Measurements from ENCODE around the gene KLHL40. TPM values are rescaled to one million over a fixed set of nuclear protein-coding genes. Genes with fewer than 3 reads are reported as not detected.

The KLHL40 gene
- total RNA-seq (2022) (not detected in 2 replicates), Bru-seq, nascent RNA (not detected), BruChase-seq, experiment 1, labeled RNA remaining after a 6-hour chase (not detected), BruChase-seq, experiment 2, labeled RNA remaining after a 2-hour chase (not detected)
- long read RNA-seq = 0 reads

DNA sequence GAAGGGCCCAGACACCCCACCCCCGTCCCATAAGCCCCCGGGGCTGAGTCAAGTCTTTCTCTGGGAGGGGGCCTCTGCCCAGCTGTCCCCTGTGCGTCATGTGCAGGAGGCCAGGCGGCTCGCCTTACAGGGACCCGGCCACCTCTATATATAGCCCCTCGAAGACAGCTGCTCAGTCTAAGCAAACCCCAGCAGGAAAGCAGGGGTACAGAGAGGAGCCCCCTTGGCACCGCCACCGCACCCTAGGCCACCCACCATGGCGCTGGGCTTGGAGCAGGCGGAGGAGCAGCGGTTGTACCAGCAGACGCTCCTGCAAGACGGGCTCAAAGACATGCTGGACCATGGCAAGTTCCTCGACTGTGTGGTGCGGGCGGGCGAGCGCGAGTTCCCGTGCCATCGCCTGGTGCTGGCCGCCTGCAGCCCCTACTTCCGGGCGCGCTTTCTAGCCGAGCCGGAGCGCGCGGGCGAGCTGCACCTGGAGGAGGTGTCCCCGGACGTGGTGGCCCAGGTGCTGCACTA lies at the start of gene KLHL40:
Gene KLHL40, plus strand, starts transcription at position 175 of the 519 bp plus-strand sequence. Its CDS starts 82 bp downstream, at position 257.
- Mint-ChIP-seq H3K4me1 (ENCODE audit: low read depth, unreplicated experiment) (peaks cover 6% of the 10 kb centered on the region), H3K9me3 (ENCODE audit: low read depth, unreplicated experiment) (no peaks in the 10 kb centered on the region), H3K4me3 (ENCODE audit: low read depth, unreplicated experiment) (no peak within 1 kb of the TSS), H3K27ac (ENCODE audit: unreplicated experiment) (no peak within 1 kb of the TSS), H3K36me3 (ENCODE audit: insufficient read depth, unreplicated experiment) (no peaks in the 10 kb centered on the region), H3K27me3 (ENCODE audit: unreplicated experiment) (peaks cover 18% of the 10 kb centered on the region)
- CTCF ChIA-PET = no interaction called here
- no TSS peak for BruUV-seq (replicated peaks)
- no peak for DNase-seq
- intact Hi-C loops (cut with micrococcal nuclease; ENCODE audit: unreplicated experiment) = no loop called here
- TF ChIP-seq, protein P1, sequence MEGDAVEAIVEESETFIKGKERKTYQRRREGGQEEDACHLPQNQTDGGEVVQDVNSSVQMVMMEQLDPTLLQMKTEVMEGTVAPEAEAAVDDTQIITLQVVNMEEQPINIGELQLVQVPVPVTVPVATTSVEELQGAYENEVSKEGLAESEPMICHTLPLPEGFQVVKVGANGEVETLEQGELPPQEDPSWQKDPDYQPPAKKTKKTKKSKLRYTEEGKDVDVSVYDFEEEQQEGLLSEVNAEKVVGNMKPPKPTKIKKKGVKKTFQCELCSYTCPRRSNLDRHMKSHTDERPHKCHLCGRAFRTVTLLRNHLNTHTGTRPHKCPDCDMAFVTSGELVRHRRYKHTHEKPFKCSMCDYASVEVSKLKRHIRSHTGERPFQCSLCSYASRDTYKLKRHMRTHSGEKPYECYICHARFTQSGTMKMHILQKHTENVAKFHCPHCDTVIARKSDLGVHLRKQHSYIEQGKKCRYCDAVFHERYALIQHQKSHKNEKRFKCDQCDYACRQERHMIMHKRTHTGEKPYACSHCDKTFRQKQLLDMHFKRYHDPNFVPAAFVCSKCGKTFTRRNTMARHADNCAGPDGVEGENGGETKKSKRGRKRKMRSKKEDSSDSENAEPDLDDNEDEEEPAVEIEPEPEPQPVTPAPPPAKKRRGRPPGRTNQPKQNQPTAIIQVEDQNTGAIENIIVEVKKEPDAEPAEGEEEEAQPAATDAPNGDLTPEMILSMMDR (IDR thresholded peaks at IDR 0.05; ENCODE audit: unreplicated experiment) = no peak

DNA sequence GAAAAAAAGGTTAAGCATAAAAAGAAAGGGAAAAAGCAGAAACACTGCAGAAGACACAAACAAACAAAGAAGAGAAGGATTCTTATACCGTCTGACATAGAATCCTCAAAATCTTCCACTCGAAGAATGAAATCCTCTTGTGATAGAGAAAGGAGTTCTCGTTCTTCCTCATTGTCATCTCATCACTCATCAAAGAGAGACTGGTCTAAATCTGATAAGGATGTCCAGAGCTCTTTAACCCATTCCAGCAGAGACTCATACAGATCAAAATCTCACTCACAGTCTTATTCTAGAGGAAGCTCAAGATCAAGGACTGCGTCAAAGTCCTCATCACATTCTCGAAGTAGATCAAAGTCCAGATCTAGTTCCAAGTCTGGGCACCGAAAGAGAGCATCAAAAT lies 48.3 kb upstream of the KLHL40 start:
- Mint-ChIP-seq H3K36me3 (ENCODE audit: insufficient read depth, unreplicated experiment) (peaks cover 18% of the 10 kb centered on the region), H3K27ac (ENCODE audit: unreplicated experiment) (no peak overlapping the region), H3K27me3 (ENCODE audit: unreplicated experiment) (no peaks in the 10 kb centered on the region), H3K4me1 (ENCODE audit: low read depth, unreplicated experiment) (peaks cover under 1% of the 10 kb centered on the region), H3K4me3 (ENCODE audit: low read depth, unreplicated experiment) (no peak overlapping the region), H3K9me3 (ENCODE audit: low read depth, unreplicated experiment) (no peaks in the 10 kb centered on the region)
- CTCF ChIA-PET = no interaction called here
- TF ChIP-seq, protein P1 (IDR thresholded peaks at IDR 0.05; ENCODE audit: unreplicated experiment) = no peak
- intact Hi-C loops (cut with micrococcal nuclease; ENCODE audit: unreplicated experiment) = no loop called here
- no TSS peak for BruUV-seq (replicated peaks)
- no peak for DNase-seq

- TF ChIP-seq, protein P1 (IDR thresholded peaks at IDR 0.05; ENCODE audit: unreplicated experiment) = no peak
- no peak overlapping the region for H3K27ac Mint-ChIP-seq (ENCODE audit: unreplicated experiment)
- BruUV-seq (replicated peaks) = no TSS peak
- peaks cover 18% of the 10 kb centered on the region for H3K36me3 Mint-ChIP-seq (ENCODE audit: insufficient read depth, unreplicated experiment)
- intact Hi-C loops (cut with micrococcal nuclease; ENCODE audit: unreplicated experiment) = no loop called here
- no peaks in the 10 kb centered on the region for H3K9me3 Mint-ChIP-seq (ENCODE audit: low read depth, unreplicated experiment)
- CTCF ChIA-PET = no interaction called here
- H3K27me3 Mint-ChIP-seq (ENCODE audit: unreplicated experiment) = no peaks in the 10 kb centered on the region
- DNase-seq = no peak
- no peak overlapping the region for H3K4me3 Mint-ChIP-seq (ENCODE audit: low read depth, unreplicated experiment)
- no peaks in the 10 kb centered on the region for H3K4me1 Mint-ChIP-seq (ENCODE audit: low read depth, unreplicated experiment)
These were observed 46.9 kb upstream of the KLHL40 start for GRCh38 chr3:42638339-42638842.

GRCh38 chr3:42639192-42639591 lies 46.1 kb upstream of the KLHL40 start:
- intact Hi-C loops (cut with micrococcal nuclease; ENCODE audit: unreplicated experiment) = no loop called here
- BruUV-seq (replicated peaks) = no TSS peak
- Mint-ChIP-seq H3K27me3 (ENCODE audit: unreplicated experiment) (no peaks in the 10 kb centered on the region), H3K27ac (ENCODE audit: unreplicated experiment) (no peak overlapping the region), H3K4me3 (ENCODE audit: low read depth, unreplicated experiment) (no peak overlapping the region), H3K9me3 (ENCODE audit: low read depth, unreplicated experiment) (no peaks in the 10 kb centered on the region), H3K36me3 (ENCODE audit: insufficient read depth, unreplicated experiment) (peaks cover 13% of the 10 kb centered on the region), H3K4me1 (ENCODE audit: low read depth, unreplicated experiment) (no peaks in the 10 kb centered on the region)
- CTCF ChIA-PET = no interaction called here
- no peak for DNase-seq
- TF ChIP-seq, protein P1 (IDR thresholded peaks at IDR 0.05; ENCODE audit: unreplicated experiment) = no peak
